GM12873 (cell line): ENCODE data around the gene MYOG.

Experiments used
- TF ChIP-seq, protein P1 (sequence below): IDR thresholded peaks from 2 replicates; pipeline ENCODE4 v1.5.1; 2012; ENCODE audit warnings: low read depth, mild to moderate bottlenecking, moderate library complexity, low read length, control low read depth; ENCODE audit not compliant: insufficient read depth; ENCODE audit errors: missing control alignments

Gene MYOG

DNA sequence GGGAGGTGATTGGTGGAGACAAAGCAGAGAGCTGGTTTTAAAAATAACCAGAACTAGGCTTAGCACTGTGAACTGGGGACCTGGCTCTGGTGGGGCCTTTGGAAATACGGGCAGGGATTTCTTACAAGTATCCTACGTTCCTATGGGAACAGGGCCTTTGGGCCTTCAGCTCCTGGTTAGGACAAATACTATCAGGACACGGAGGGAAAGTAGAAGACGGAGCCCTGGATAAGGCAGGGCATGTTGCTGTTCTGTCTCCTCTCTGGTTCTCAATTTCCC, 5.3 kb upstream of the MYOG start:
- TF ChIP-seq, protein P1, sequence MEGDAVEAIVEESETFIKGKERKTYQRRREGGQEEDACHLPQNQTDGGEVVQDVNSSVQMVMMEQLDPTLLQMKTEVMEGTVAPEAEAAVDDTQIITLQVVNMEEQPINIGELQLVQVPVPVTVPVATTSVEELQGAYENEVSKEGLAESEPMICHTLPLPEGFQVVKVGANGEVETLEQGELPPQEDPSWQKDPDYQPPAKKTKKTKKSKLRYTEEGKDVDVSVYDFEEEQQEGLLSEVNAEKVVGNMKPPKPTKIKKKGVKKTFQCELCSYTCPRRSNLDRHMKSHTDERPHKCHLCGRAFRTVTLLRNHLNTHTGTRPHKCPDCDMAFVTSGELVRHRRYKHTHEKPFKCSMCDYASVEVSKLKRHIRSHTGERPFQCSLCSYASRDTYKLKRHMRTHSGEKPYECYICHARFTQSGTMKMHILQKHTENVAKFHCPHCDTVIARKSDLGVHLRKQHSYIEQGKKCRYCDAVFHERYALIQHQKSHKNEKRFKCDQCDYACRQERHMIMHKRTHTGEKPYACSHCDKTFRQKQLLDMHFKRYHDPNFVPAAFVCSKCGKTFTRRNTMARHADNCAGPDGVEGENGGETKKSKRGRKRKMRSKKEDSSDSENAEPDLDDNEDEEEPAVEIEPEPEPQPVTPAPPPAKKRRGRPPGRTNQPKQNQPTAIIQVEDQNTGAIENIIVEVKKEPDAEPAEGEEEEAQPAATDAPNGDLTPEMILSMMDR = no peak

DNA sequence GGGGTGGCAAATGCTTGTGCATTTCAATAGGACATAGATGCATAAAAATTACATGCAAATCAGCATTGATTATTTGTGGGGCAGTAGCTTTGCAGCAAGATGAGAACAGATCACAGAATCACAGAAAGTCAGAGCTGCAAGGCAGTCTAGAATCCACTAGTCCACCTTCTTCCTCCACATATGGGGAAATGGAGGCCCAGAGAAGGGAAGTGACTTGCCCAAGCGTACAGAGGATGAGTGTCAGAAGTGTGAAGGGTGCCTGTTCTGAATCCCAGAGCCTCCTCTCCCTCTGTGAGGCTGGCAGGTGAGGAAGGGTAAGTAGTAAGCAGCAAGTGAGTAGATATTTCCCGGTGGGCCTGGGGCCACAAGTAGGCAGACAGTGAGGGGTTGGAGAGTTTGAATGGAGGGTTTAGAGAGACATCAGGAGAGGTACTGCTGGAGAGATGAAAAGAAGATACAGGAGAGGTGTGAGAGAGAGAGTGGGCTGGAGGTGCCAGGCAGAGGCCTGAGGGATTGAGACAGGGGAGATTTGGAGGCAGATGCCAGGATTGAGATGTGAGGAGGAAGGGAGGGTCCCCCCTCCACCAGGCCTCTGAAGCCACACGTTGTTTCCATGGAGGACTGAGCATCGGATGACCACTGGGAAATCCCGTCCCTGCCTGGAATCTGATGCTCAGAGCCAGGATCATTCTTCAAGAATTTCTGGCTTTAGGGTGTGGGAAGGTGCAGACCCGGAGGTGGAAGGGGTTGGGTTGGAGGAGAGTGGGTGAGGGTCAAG, 4.8 kb upstream of the MYOG start:
- TF ChIP-seq, protein P1 = no peak

DNA sequence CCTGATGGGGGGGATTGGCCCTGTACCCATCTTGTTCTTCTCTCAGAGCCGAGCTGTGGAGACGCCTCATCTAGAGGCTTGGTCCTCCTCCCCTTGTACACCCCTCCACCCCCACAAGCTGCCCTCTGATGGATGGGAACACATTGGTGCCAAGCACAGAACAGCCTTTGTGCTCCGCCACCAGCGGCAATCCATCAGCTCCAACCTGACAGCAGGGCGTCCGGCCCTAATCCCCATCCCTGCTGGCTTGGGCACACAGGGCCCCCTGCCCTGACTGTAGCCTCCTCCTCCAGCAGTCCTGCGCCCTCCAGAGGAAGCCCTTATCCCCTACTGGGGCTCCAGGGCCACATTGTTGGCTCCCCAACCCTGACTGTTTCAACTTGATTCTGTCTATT, 3.8 kb upstream of the MYOG start:
- TF ChIP-seq, protein P1 = no peak

GRCh38 chr1:203089001-203089650, 3.3 kb upstream of the MYOG start:
- TF ChIP-seq, protein P1 = no peak

- TF ChIP-seq, protein P1 = no peak
Observed at GRCh38 chr1:203088441-203088840, 2.6 kb upstream of the MYOG start.

DNA sequence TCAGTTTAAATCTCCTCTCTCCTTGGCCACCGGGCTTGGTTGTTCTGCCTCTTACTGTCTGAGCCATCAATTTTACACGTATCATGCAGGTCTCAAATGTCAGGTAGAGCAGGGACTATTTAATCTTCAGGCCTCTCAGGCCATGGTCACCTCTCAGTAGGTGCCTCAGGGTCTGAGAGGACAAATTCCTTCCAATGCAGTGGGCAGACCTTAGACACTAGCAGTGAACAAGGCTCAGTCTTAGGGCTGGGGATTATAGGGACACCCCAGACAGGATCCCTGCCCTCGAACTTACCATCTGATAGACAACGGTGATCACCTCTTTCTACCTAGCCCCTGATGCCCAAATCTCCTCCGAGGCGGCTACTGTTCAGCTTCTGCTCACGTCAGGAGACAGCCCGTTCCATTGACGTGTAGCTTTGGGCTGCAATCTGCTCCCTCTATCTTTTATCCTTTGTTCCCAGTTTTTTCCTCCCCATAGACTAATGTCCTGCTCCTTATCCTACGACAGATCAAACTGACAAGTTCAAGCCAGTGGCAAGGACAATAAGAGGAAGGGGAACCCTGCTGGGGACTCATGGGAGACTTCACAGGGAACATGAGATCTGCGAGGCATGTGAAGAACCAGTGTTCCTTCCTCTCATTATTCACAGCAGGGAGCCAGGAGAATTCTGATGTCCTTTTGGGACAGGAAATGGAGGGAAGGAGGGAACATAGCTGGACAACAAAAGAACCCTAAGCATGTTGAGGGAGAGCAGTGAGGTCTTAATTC, 1.4 kb upstream of the MYOG start:
- TF ChIP-seq, protein P1 = no peak
